ENCODE measurements around the gene HLA-E. TPM values are rescaled to one million over a fixed set of nuclear protein-coding genes. Genes with fewer than 3 reads are reported as not detected.
"Not testable (repeated sequence)": the region's sequence is repeated elsewhere in the genome, so short reads cannot be mapped to it uniquely, and the experiment has no call there.

The HLA-E gene
- total RNA-seq, 4 donors from 2014 or later, result 496 to 771 (median 601) TPM

DNA sequence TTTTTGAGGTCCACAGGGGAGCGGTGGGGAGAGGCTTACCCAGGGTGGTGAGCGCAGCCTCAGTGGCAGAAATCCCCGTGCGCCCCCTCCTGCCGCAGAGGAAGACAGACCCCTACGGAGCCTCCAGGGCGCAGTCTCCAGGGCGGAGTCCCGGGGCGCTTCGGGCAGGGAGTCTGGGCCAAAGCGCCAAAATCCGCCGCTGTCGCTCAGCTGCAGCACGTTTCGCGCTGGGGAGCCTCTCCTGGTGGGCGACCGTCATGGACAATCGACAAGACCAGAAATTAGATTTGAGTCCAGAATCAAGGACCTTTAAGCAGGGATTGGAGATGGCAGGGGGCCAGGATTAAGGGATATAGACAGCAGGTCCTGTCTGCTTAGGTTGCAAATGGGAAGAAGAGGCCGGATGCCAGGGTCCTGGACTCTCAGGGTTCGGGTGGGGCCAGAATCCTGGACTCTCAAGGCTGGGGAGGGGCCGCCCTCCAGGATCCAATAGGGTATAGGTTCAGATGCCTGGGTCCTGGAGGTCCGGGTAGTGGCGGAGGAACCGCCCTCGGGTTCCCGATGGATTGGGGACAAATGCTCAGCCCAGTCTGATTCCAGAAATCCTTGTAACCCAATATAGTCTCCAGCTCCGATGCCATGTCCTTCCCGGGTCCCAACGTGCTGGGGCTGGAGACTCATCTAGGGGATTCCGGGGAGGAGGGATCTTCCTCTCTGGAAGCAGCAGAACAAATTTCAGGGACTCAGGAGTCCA, 7.9 kb upstream of the HLA-E start:
- TF ChIP-seq, protein P1, sequence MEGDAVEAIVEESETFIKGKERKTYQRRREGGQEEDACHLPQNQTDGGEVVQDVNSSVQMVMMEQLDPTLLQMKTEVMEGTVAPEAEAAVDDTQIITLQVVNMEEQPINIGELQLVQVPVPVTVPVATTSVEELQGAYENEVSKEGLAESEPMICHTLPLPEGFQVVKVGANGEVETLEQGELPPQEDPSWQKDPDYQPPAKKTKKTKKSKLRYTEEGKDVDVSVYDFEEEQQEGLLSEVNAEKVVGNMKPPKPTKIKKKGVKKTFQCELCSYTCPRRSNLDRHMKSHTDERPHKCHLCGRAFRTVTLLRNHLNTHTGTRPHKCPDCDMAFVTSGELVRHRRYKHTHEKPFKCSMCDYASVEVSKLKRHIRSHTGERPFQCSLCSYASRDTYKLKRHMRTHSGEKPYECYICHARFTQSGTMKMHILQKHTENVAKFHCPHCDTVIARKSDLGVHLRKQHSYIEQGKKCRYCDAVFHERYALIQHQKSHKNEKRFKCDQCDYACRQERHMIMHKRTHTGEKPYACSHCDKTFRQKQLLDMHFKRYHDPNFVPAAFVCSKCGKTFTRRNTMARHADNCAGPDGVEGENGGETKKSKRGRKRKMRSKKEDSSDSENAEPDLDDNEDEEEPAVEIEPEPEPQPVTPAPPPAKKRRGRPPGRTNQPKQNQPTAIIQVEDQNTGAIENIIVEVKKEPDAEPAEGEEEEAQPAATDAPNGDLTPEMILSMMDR (IDR thresholded peaks at IDR 0.05), result no peak
- no peak for TF ChIP-seq POLR2AphosphoS5 (IDR thresholded peaks at IDR 0.05)
- TF ChIP-seq POLR2A (IDR thresholded peaks at IDR 0.05), result no peak
- TF ChIP-seq EP300 (IDR thresholded peaks at IDR 0.05), result no peak
- H3K27ac ChIP-seq, result no peak overlapping the region
- H3K27me3 ChIP-seq, result peaks cover 64% of the 10 kb centered on the region
- no peak for DNase-seq (ENCODE audit: low spot score in 2 of 2)
- no peaks in the 10 kb centered on the region for H3K9me3 ChIP-seq
- peaks cover 19% of the 10 kb centered on the region for H3K4me1 ChIP-seq
- 9% methylated on average over 19 of the region's 33 CpGs for WGBS
- H3K36me3 ChIP-seq, result no peaks in the 10 kb centered on the region
- no peak overlapping the region for H3K4me3 ChIP-seq

DNA sequence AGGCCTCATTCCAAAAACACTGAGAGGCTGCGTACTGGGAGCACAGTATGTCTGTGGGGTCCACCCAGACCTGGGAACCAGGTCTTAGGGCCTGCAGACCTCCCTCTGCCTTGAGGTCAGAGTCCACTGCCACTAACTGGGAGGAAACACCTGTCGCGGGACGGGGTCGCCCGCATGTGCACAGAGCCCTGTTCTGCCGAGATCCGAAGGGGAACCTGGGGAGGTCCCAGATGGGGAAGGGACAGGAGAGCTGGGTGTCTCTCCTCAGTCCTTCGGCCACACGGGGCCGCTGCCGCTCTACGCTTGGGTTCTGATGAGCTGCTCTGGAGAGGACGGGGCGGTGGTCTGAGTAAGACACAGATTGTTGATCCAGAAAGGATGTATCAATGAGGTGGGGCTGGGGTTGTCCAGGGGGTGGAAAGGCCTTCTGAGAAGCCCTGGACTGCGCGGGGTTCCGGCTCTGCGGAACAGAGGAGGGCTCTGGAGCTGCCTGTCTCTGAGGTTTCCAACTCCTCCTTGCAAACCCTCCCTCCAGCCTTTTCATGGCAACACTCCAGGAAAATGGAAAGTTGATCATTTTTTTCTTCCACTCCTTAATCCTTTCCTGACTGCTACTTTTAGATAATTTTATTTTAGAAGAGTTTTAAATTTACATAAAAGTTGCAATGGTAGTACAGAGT, 7.2 kb upstream of the HLA-E start:
- not testable (repeated sequence) for H3K9me3 ChIP-seq, H3K36me3 ChIP-seq, H3K27ac ChIP-seq, H3K4me3 ChIP-seq
- 1% methylated on average over 17 of the region's 19 CpGs for WGBS
- peaks cover 19% of the 10 kb centered on the region for H3K4me1 ChIP-seq
- TF ChIP-seq, protein P1 (IDR thresholded peaks at IDR 0.05), result peak; percentile 61 to 77
- peaks cover 57% of the 10 kb centered on the region for H3K27me3 ChIP-seq
- peak; percentile 87 for DNase-seq (ENCODE audit: low spot score in 2 of 2)

DNA sequence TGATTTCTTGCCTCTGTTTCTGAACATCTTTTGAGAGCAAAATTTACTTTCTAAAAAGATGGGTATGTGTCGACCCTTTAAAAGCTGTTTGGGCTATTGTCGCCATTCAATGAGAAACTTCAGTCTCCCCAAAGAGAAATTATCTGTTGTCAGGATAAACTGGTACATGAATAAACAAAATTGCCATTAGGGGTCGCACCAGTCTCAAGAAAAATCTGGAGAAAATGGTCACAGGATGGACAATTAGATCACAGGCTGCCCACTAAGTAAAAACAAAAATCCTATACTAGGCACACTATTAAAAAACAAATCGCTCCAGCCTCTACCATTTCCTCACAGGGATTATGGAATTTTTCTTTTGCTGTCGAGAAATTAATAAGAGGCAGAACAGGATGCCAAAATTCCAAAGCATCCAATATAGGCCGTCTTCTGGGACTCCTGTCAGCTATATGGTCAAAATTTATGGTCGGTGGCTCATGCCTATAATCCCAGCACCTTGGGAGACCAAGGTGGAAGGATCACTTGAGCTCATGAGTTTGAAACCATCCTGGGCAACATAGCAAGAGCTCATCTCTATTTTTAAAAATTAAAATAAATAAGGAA, 5.5 kb upstream of the HLA-E start:
- H3K36me3 ChIP-seq, result no peaks in the 10 kb centered on the region
- H3K27me3 ChIP-seq, result peaks cover 40% of the 10 kb centered on the region
- WGBS, result 17% methylated on average over 7 of the region's 7 CpGs
- H3K4me3 ChIP-seq, result no peak overlapping the region
- H3K27ac ChIP-seq, result no peak overlapping the region
- peaks cover 19% of the 10 kb centered on the region for H3K4me1 ChIP-seq
- no peaks in the 10 kb centered on the region for H3K9me3 ChIP-seq
- TF ChIP-seq, protein P1 (IDR thresholded peaks at IDR 0.05), result peak; percentile 25 to 29
- TF ChIP-seq EP300 (IDR thresholded peaks at IDR 0.05), result no peak
- no peak for DNase-seq (ENCODE audit: low spot score in 2 of 2)

DNA sequence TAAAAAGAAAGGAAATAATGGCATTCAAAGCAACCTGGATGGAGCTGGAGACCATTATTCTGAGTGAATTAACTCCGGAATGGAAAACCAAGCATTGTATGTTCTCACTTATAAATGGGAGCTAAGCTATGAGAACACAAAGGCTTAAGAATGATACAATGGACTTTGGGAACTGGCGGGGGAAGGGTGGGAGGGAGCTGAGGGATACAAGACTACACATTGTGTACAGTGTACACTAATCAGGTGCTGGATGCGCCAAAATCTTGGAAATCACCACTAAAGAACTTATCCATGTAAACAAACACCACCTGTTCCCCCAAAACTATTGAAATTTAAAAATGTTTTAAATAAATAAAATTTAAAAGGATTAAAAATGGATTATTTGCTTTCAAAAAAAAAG, 4.1 kb upstream of the HLA-E start:
- no peak overlapping the region for H3K4me3 ChIP-seq
- peaks cover 25% of the 10 kb centered on the region for H3K4me1 ChIP-seq
- no peaks in the 10 kb centered on the region for H3K9me3 ChIP-seq
- peak in 1 of 2 donors; percentile 18 for DNase-seq (ENCODE audit: low spot score in 2 of 2)
- peaks cover 26% of the 10 kb centered on the region for H3K27me3 ChIP-seq
- TF ChIP-seq POLR2AphosphoS5 (IDR thresholded peaks at IDR 0.05) (no peak), EP300 (IDR thresholded peaks at IDR 0.05) (no peak), POLR2A (IDR thresholded peaks at IDR 0.05) (no peak)
- TF ChIP-seq, protein P1 (IDR thresholded peaks at IDR 0.05), result no peak
- no peak overlapping the region for H3K27ac ChIP-seq
- H3K36me3 ChIP-seq, result peaks cover 2% of the 10 kb centered on the region
- 88% methylated on average over 3 of the region's 3 CpGs for WGBS

DNA sequence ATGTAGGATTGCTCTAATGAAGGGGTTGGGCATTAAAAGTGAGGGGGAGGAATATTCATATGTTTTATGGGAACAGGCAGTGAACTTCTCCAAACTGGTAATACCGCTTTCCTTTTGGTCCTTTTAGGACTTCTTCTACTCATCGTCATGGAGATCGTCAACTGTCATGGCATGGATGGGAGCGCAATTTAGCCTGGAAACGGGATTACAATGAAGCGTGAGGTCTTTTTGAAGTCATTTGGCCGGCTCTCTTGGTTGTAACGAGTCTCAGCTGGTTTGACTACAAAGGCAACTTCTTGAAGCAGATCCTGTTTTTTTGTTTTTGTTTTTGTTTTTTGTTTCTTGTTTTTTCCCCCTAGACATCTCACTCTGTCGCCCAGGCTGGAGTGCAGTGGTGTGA, 1.4 kb upstream of the HLA-E start:
- peak in 1 of 2 donors; percentile 40 for DNase-seq (ENCODE audit: low spot score in 2 of 2)
- peaks cover 31% of the 10 kb centered on the region for H3K4me1 ChIP-seq
- H3K27me3 ChIP-seq, result peaks cover 3% of the 10 kb centered on the region
- H3K27ac ChIP-seq, result no peak overlapping the region
- TF ChIP-seq POLR2A (IDR thresholded peaks at IDR 0.05), result no peak
- TF ChIP-seq, protein P1 (IDR thresholded peaks at IDR 0.05), result no peak
- TF ChIP-seq POLR2AphosphoS5 (IDR thresholded peaks at IDR 0.05), result no peak
- no peak for TF ChIP-seq EP300 (IDR thresholded peaks at IDR 0.05)
- H3K4me3 ChIP-seq, result no peak overlapping the region
- H3K36me3 ChIP-seq, result peaks cover 29% of the 10 kb centered on the region
- H3K9me3 ChIP-seq, result no peaks in the 10 kb centered on the region
- WGBS, result 60% methylated on average over 9 of the region's 9 CpGs

DNA sequence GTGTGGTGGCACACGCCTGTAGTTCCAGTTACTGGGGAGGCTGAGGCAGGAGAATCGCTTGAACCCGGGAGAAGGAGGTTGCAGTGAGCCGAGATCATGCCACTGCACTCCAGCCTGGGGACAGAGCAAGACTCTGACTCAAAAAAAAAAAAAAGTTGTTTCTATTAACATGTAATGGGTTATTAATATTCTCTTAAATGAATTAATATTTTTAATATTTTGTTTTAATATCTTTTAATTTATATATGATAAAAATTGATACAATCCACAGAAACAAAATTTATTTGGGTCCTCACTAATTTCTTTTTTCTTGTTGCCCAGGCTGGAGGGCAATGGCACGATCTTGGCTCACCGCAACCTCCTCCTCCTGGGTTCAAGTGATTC, 620 bp upstream of the HLA-E start:
- peaks cover 37% of the 10 kb centered on the region for H3K36me3 ChIP-seq
- H3K4me1 ChIP-seq, result peaks cover 34% of the 10 kb centered on the region
- not testable (repeated sequence) for DNase-seq (ENCODE audit: low spot score in 2 of 2); H3K9me3 ChIP-seq; H3K27me3 ChIP-seq
- H3K27ac ChIP-seq, result peak overlapping the region; percentile 100
- 89% methylated on average over 6 of the region's 6 CpGs for WGBS
- H3K4me3 ChIP-seq, result peak overlapping the region; percentile 99

Data from suprapubic skin (tissue), 4 donors.